Left lung (tissue), 10 donors: Measurements from ENCODE around the gene MAPKAPK3. TPM values are rescaled to one million over a fixed set of nuclear protein-coding genes. Genes with fewer than 3 reads are reported as not detected.

ENCODE experiments used
- ATAC-seq: fragments of 200-7000 bp; cut with Tn5 transposase; one replicate; pipeline ENCODE4 v1.9.1; 2020; ENCODE audit warnings: moderate library complexity
- DNase-seq, 4 donors: peaks; one replicate each; pipeline ENCODE4 v3.0.0-alpha.2; 2013 to 2020
- H3K27ac ChIP-seq, 2 donors: fragments of 200-600 bp; sonication (generic) in 1 of 2; one replicate each; pipeline versions ENCODE4 v1.5.0 to v1.8.0; 2020 to 2021
- H3K27me3 ChIP-seq, 2 donors: fragments of 200-600 bp; sonication (generic) in 1 of 2; one replicate each; pipeline versions ENCODE4 v1.5.0 to v1.8.0; 2020 to 2021
- H3K36me3 ChIP-seq, 2 donors: fragments of 200-600 bp; sonication (generic) in 1 of 2; one replicate each; pipeline versions ENCODE4 v1.5.0 to v1.8.0; 2020 to 2021
- H3K4me1 ChIP-seq, 2 donors: fragments of 200-600 bp; one replicate each; pipeline ENCODE4 v1.8.0; 2021
- H3K4me3 ChIP-seq, 2 donors: fragments of 200-600 bp; sonication (generic) in 1 of 2; one replicate each; pipeline versions ENCODE4 v1.5.0 to v1.8.0; 2020 to 2021; ENCODE audit warnings: mild to moderate bottlenecking in 1 of 2
- H3K9me3 ChIP-seq, 2 donors: fragments of 200-600 bp; sonication (generic) in 1 of 2; one replicate each; pipeline versions ENCODE4 v1.5.0 to v1.8.0; 2020 to 2021
- CTCF ChIP-seq, 2 donors: fragments of 200-600 bp; sonication (generic) in 1 of 2; IDR thresholded peaks; one replicate each; pipeline versions ENCODE4 v1.5.0 to v1.8.0; 2021; ENCODE audit warnings: antibody characterized with exemption in 2 of 2
- intact Hi-C, 2 donors: fragments of 100-400 bp; cut with DNase I; formaldehyde crosslinking; loops; one replicate each; pipeline versions ENCODE4 v1.11.2 to v1.14.2; 2022
- polyA plus RNA-seq, 6 donors: library from polyadenylated mRNA; unstranded; fragments of 120-200 nt; gene quantifications; one replicate each; pipeline ENCODE4 v1.2.1, GENCODE V29; 2013; ENCODE audit not compliant: insufficient read length in 6 of 6
- total RNA-seq, 2 donors: library from RNA; stranded (reverse); fragmentation: NEBNext Ultra II Directional; extraction: Animal tissue kit (Norgen Biotek cat#: 25700); gene quantifications; one replicate each; pipeline ENCODE4 v1.2.1, GENCODE V29; 2021
- donor health status: DM: no; HTN: yes; CAD: no.
- donor health status: DM: no; HTN: no; CAD: no.

MAPKAPK3 gene
- total and polyA plus RNA-seq, 8 donors: 34.1 to 118 (median 37.0) TPM

GRCh38 chr3:50611464-50612233 lies 5.3 kb upstream of the MAPKAPK3 start, which contains the start of gene CISH:
CISH (minus strand) TSS chr3:50611774; CDS start chr3:50611650, 124 bp downstream.
- intact Hi-C loops: no loop called here
- H3K4me1 ChIP-seq: peaks cover 13 to 74% of the 10 kb centered on the region in 2 donors

GRCh38 chr3:50612234-50612882 lies 4.6 kb upstream of the MAPKAPK3 start:
- no peak for TF ChIP-seq CTCF (IDR thresholded peaks at IDR 0.05)
- Histone ChIP-seq H3K4me3 (peak overlapping the region; percentile 73 to 84), H3K27me3 (no peaks in the 10 kb centered on the region), H3K4me1 (peaks cover 13 to 67% of the 10 kb centered on the region in 2 donors), H3K27ac (peak overlapping the region; percentile 92 to 98), H3K36me3 (peaks cover 0 to 28% of the 10 kb centered on the region in 2 donors), H3K9me3 (no peaks in the 10 kb centered on the region)
- ATAC-seq (no peak), DNase-seq (peak in 1 of 4 donors; percentile 39)
- intact Hi-C loops: no loop called here

More at GRCh38 chr3:50611464-50612233, 5.3 kb upstream of the MAPKAPK3 start, which contains the start of gene CISH:
- TF ChIP-seq CTCF (IDR thresholded peaks at IDR 0.05): peak in 1 of 2 donors; percentile 40
- Histone ChIP-seq H3K4me3 (peak within 1 kb of the TSS; percentile 73 to 84), H3K27ac (peak within 1 kb of the TSS; percentile 92 to 98), H3K36me3 (peaks cover 0 to 35% of the 10 kb centered on the region in 2 donors), H3K27me3 (no peaks in the 10 kb centered on the region), H3K9me3 (no peaks in the 10 kb centered on the region)
- DNase-seq (peak; percentile 97 to 100 (median 99)), ATAC-seq (peak; percentile 79)

GRCh38 chr3:50612970-50613846 lies 3.7 kb upstream of the MAPKAPK3 start:
- Histone ChIP-seq H3K36me3 (peaks cover 0 to 19% of the 10 kb centered on the region in 2 donors), H3K9me3 (no peaks in the 10 kb centered on the region), H3K27ac (peak overlapping the region; percentile 92 to 98), H3K4me3 (peak overlapping the region in 1 of 2 donors; percentile 73), H3K27me3 (no peaks in the 10 kb centered on the region), H3K4me1 (peaks cover 13 to 62% of the 10 kb centered on the region in 2 donors)
- intact Hi-C loops: no loop called here
- DNase-seq (no peak), ATAC-seq (no peak)
- TF ChIP-seq CTCF (IDR thresholded peaks at IDR 0.05): no peak

- no peak overlapping the region for H3K4me3 ChIP-seq
- TF ChIP-seq CTCF (IDR thresholded peaks at IDR 0.05): no peak
- no peaks in the 10 kb centered on the region for H3K9me3 ChIP-seq
- H3K36me3 ChIP-seq: peaks cover 0 to 1% of the 10 kb centered on the region in 2 donors
- H3K27me3 ChIP-seq: no peaks in the 10 kb centered on the region
- ATAC-seq (no peak), DNase-seq (no peak)
- intact Hi-C loops: loop anchor here in 1 of 2 donors (2.0 kb wide), 1 partner anchor 42 kb away; no protein-coding TSS in a partner anchor
- no peak overlapping the region for H3K27ac ChIP-seq
- peaks cover 20 to 62% of the 10 kb centered on the region in 2 donors for H3K4me1 ChIP-seq
Observed at GRCh38 chr3:50615190-50615589, 1.8 kb upstream of the MAPKAPK3 start.
